K562 (cell line): ENCODE data around the gene XCL1. TPM values are rescaled to one million over a fixed set of nuclear protein-coding genes. Genes with fewer than 3 reads are reported as not detected.
"Not testable (repeated sequence)": the region's sequence is repeated elsewhere in the genome, so short reads cannot be mapped to it uniquely, and the experiment has no call there.

Source experiments
- ATAC-seq: fragments of 200-7000 bp; cut with Tn5 transposase; 3 replicates; pipeline ENCODE4 v1.9.1; 2020; ENCODE audit warnings: moderate library complexity
- BruUV-seq: library from RNA; stranded (reverse); fragments of 400-500 nt; replicated peaks from 2 replicates; lab custom pipeline; 2021; lab: Mats Ljungman, UMichigan
- CTCF ChIA-PET: fragments of 300-600 bp; formaldehyde crosslinking; extraction: SDS; loops from one replicate; lab custom pipeline; 2021; ENCODE audit warnings: low intra/inter-chr PET ratio; lab: Yijun Ruan, JAX
- POLR2A ChIA-PET: fragments of 300-600, 350-650 bp; sonication (Branson Sonifier 250); formaldehyde crosslinking; extraction: SDS; loops from one replicate; lab custom pipeline; 2021; ENCODE audit warnings: antibody characterized with exemption, inconsistent platforms; lab: Yijun Ruan, JAX
- DNase-seq, 4 experiments: peaks; one replicate each; pipeline versions ENCODE4 v3.0.0 to v3.0.0-alpha.2; 2011 to 2018; ENCODE audit warnings: low spot score in 3 of 4, mixed read lengths in 3 of 4; ENCODE audit errors: extremely low read depth in 1 of 4
- FAIRE-seq: peaks from 2 replicates; lab custom pipeline; 2011; peaks lifted over from hg19 to GRCh38; lab: Jason Lieb, UNC
- H2AFZ ChIP-seq: 2 replicates; pipeline ENCODE4 v1.6.0; 2011; ENCODE audit warnings: low read depth, low read length, control low read depth, inconsistent platforms
- H3K27ac ChIP-seq: fragments of 200-600 bp; 3 replicates; pipeline ENCODE4 v1.8.0; 2011; ENCODE audit warnings: low read depth, mild to moderate bottlenecking, control low read depth, inconsistent platforms, low read length, moderate library complexity, mixed read lengths; ENCODE audit errors: extremely low read depth
- H3K27me3 ChIP-seq, 2 experiments: fragments of 300-600 bp in 1 of 2; 2 replicates in 1 of 2; 3 replicates in 1 of 2; pipeline versions ENCODE4 v1.6.0 to v1.8.0; 2011; ENCODE audit warnings: inconsistent platforms in 2 of 2, low read length in 2 of 2, mild to moderate bottlenecking in 1 of 2, mixed read lengths in 1 of 2, moderate library complexity in 1 of 2; ENCODE audit not compliant: control insufficient read depth in 2 of 2, insufficient read depth in 2 of 2
- H3K36me3 ChIP-seq: fragments of 300-600 bp; 3 replicates; pipeline ENCODE4 v1.8.0; 2011; ENCODE audit warnings: mild to moderate bottlenecking, low read length, inconsistent platforms; ENCODE audit not compliant: control insufficient read depth, insufficient read depth
- H3K4me1 ChIP-seq, 2 experiments: fragments of 200-600 bp in 1 of 2; replicated peaks in 1 of 2; 2 replicates in 1 of 2; 3 replicates in 1 of 2; pipeline versions ENCODE4 v1.5.1 to v1.8.0; 2011; ENCODE audit warnings: inconsistent platforms in 2 of 2, low read length in 2 of 2, mild to moderate bottlenecking in 1 of 2, mixed read lengths in 1 of 2, moderate library complexity in 1 of 2; ENCODE audit not compliant: control insufficient read depth in 2 of 2, insufficient read depth in 2 of 2
- H3K4me2 ChIP-seq: 2 replicates; pipeline ENCODE4 v1.6.1; 2011; ENCODE audit warnings: low read length, control low read depth, inconsistent platforms, mixed read lengths; ENCODE audit not compliant: insufficient read depth
- H3K4me3 ChIP-seq: fragments of 200-600 bp; sonication (generic), shearing (Covaris generic); 2 replicates; pipeline ENCODE4 v1.5.1; 2016; ENCODE audit warnings: control low read depth, inconsistent platforms
- H3K79me2 ChIP-seq: fragments of 200-600 bp; 3 replicates; pipeline ENCODE4 v1.8.0; 2011; ENCODE audit warnings: low read length, inconsistent platforms; ENCODE audit not compliant: control insufficient read depth, insufficient read depth
- H3K9ac ChIP-seq, 2 experiments: 2 replicates each; pipeline versions ENCODE4 v1.6.0 to v1.6.1; 2011; ENCODE audit warnings: low read depth in 2 of 2, low read length in 2 of 2, control low read depth in 1 of 2, inconsistent platforms in 1 of 2, mild to moderate bottlenecking in 1 of 2, mixed read lengths in 1 of 2; ENCODE audit not compliant: insufficient read depth in 1 of 2
- H3K9me1 ChIP-seq: one replicate; pipeline ENCODE4 v1.6.0; 2011; ENCODE audit warnings: inconsistent platforms, mild to moderate bottlenecking, low read length, moderate library complexity; ENCODE audit not compliant: control insufficient read depth, insufficient read depth
- H3K9me3 ChIP-seq: replicated peaks from 2 replicates; pipeline ENCODE4 v1.5.1; 2011; ENCODE audit warnings: low read depth, low read length, inconsistent platforms; ENCODE audit not compliant: control insufficient read depth, insufficient read depth
- H4K20me1 ChIP-seq: replicated peaks from 2 replicates; pipeline ENCODE4 v1.6.1; 2011; ENCODE audit warnings: low read length, inconsistent platforms, mixed read lengths; ENCODE audit not compliant: control insufficient read depth, insufficient read depth
- CEBPB ChIP-seq: fragments of 450-650 bp; IDR thresholded peaks from 2 replicates; pipeline ENCODE4 v1.6.1; 2016; ENCODE audit warnings: missing genetic modification characterization, missing compliant biosample characterization
- CEBPG ChIP-seq, 3 experiments: fragments of 200-800 bp in 1 of 3; sonication (Bioruptor generic) in 1 of 3; sonication (generic) in 1 of 3; formaldehyde crosslinking in 1 of 3; IDR thresholded peaks in 2 of 3; conservative IDR thresholded peaks in 1 of 3; 2 replicates each; pipeline versions ENCODE4 v1.6.1 to v1.8.0; 2016 to 2022; ENCODE audit warnings: missing compliant biosample characterization in 2 of 3, missing genetic modification characterization in 2 of 3, mild to moderate bottlenecking in 1 of 3, missing genetic modification reagents in 1 of 3
- DEAF1 ChIP-seq: fragments of 450-650 bp; formaldehyde crosslinking; IDR thresholded peaks from 2 replicates; pipeline ENCODE4 v1.4.0; 2020; ENCODE audit warnings: mild to moderate bottlenecking, moderate library complexity
- RAD21 ChIP-seq, 2 experiments: fragments of 250-450 bp in 1 of 2; fragments of 450-650 bp in 1 of 2; sonication (Bioruptor Pico) in 1 of 2; formaldehyde crosslinking in 1 of 2; IDR thresholded peaks in 1 of 2; conservative IDR thresholded peaks in 1 of 2; 2 replicates each; pipeline versions ENCODE4 v1.4.0 to v1.8.0; 2020 to 2022; ENCODE audit warnings: mild to moderate bottlenecking in 2 of 2, moderate library complexity in 1 of 2
- TEAD1 ChIP-seq, 2 experiments: fragments of 450-650 bp in 1 of 2; sonication (generic) in 1 of 2; formaldehyde crosslinking; IDR thresholded peaks; 2 replicates each; pipeline versions ENCODE4 v1.4.0 to v1.8.0; 2020 to 2022; ENCODE audit warnings: mild to moderate bottlenecking in 2 of 2, missing genetic modification reagents in 1 of 2
- TEAD2 ChIP-seq: fragments of 450-650 bp; IDR thresholded peaks from 2 replicates; pipeline ENCODE4 v1.6.1; 2016; ENCODE audit warnings: missing genetic modification characterization, control low read depth, missing compliant biosample characterization
- TEAD4 ChIP-seq, 2 experiments: sonication (generic) in 1 of 2; formaldehyde crosslinking in 1 of 2; IDR thresholded peaks; 2 replicates each; pipeline versions ENCODE4 v1.6.1 to v1.8.0; 2012 to 2022; ENCODE audit warnings: borderline replicate concordance in 1 of 2, inconsistent platforms in 1 of 2, low read length in 1 of 2, mild to moderate bottlenecking in 1 of 2, missing genetic modification reagents in 1 of 2
- WGBS: fragments of 100-300 bp; shearing (Covaris generic); methylation state at CpG from one replicate; pipeline ENCODE4 v1.1.6; 2016; ENCODE audit warnings: low coverage, mixed read lengths; ENCODE audit not compliant: insufficient coverage; ENCODE audit errors: missing lambda C conversion rate; 5-methylcytosine and 5-hydroxymethylcytosine counted together
- in situ Hi-C: fragments of 300-500 bp; cut with MboI; formaldehyde crosslinking; loops from 4 replicates; pipeline ENCODE4 v1.15.0; 2018; ENCODE audit warnings: inconsistent platforms, mixed read lengths
- intact Hi-C: fragments of 100-400 bp; cut with micrococcal nuclease; formaldehyde crosslinking; loops from 2 replicates; pipeline ENCODE4 v1.14.2; 2022
- polyA plus RNA-seq, 8 experiments: library from polyadenylated mRNA; depleted of rRNA in 4 of 8; stranded (reverse) in 5 of 8; unstranded in 3 of 8; fragments of >200 nt; fragmentation: Nextera tagmentation in 2 of 8; fragmentation: Illumina TruSeq in 1 of 8; extraction: Ambion mirVana in 2 of 8; extraction: Trizol in 1 of 8; gene quantifications; 2 replicates each; pipeline versions ENCODE4 v1.2.1 to v1.2.3, GENCODE V29; 2011 to 2014; ENCODE audit warnings: inconsistent platforms in 1 of 8, missing spikeins in 1 of 8
- total RNA-seq, 7 experiments: library from RNA; depleted of rRNA in 6 of 7; stranded (reverse); fragments of >200 nt in 6 of 7; fragmentation: Illumina TruSeq in 2 of 7; extraction: Trizol in 2 of 7; gene quantifications; 2 replicates each; pipeline versions ENCODE4 v1.2.1 to v1.2.3, GENCODE V29; 2011 to 2021; ENCODE audit warnings: low replicate concordance in 1 of 7
- TF ChIP-seq, protein P1 (sequence below), 2 experiments: fragments of 450-650 bp; formaldehyde crosslinking in 1 of 2; IDR thresholded peaks; 2 replicates each; pipeline versions ENCODE4 v1.4.0 to v1.6.1; 2014 to 2020; ENCODE audit warnings: mild to moderate bottlenecking in 2 of 2, borderline replicate concordance in 1 of 2, low read depth in 1 of 2

The XCL1 gene
- total and polyA plus RNA-seq, 9 of the 15 experiments (the other 6 are each of a cell fraction or from before 2014, with no cell fraction given): 0.06 to 0.09 (median 0.06) TPM; not detected in 6

- in situ Hi-C loops: loop anchor here (10.0 kb wide), 1 partner anchor 229 kb away; no protein-coding TSS in a partner anchor
- peak; percentile 89 for ATAC-seq
- CTCF ChIA-PET: interaction anchor here (1.6 kb wide), 1 partner anchor 134 kb away, joined by 12 read pairs; no protein-coding TSS in a partner anchor
- TF ChIP-seq CEBPG (CRISPR knock-in tag; IDR thresholded peaks at IDR 0.05); TEAD4 (CRISPR knock-in tag; IDR thresholded peaks at IDR 0.05; ENCODE audit: borderline replicate concordance): not testable (repeated sequence)
- TF ChIP-seq CEBPG (tag; conservative IDR thresholded peaks at IDR 0.05 in 1 of 2, IDR thresholded peaks at IDR 0.05 in 1 of 2) (peak; percentile 63 to 85; a peak in 3 of 4 replicates), TEAD2 (peak; percentile 62; the same call in 1 of the 2 replicates), DEAF1 (peak; percentile 45; the same call in 1 of the 2 replicates), RAD21 (CRISPR knock-in tag; conservative IDR thresholded peaks at IDR 0.05 in 1 of 2, IDR thresholded peaks at IDR 0.05 in 1 of 2) (peak; percentile 77 to 83), TEAD4 (IDR thresholded peaks at IDR 0.05; ENCODE audit: low read length) (peak; percentile 38; the same call in 1 of the 2 replicates), CEBPB (tag) (peak; percentile 69), TEAD1 (CRISPR knock-in tag; IDR thresholded peaks at IDR 0.05) (0 out of 4 replicates have a peak, but pooled peaks of 1 of the 2 experiments have one; percentile 32)
- TF ChIP-seq, protein P1, sequence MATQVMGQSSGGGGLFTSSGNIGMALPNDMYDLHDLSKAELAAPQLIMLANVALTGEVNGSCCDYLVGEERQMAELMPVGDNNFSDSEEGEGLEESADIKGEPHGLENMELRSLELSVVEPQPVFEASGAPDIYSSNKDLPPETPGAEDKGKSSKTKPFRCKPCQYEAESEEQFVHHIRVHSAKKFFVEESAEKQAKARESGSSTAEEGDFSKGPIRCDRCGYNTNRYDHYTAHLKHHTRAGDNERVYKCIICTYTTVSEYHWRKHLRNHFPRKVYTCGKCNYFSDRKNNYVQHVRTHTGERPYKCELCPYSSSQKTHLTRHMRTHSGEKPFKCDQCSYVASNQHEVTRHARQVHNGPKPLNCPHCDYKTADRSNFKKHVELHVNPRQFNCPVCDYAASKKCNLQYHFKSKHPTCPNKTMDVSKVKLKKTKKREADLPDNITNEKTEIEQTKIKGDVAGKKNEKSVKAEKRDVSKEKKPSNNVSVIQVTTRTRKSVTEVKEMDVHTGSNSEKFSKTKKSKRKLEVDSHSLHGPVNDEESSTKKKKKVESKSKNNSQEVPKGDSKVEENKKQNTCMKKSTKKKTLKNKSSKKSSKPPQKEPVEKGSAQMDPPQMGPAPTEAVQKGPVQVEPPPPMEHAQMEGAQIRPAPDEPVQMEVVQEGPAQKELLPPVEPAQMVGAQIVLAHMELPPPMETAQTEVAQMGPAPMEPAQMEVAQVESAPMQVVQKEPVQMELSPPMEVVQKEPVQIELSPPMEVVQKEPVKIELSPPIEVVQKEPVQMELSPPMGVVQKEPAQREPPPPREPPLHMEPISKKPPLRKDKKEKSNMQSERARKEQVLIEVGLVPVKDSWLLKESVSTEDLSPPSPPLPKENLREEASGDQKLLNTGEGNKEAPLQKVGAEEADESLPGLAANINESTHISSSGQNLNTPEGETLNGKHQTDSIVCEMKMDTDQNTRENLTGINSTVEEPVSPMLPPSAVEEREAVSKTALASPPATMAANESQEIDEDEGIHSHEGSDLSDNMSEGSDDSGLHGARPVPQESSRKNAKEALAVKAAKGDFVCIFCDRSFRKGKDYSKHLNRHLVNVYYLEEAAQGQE (IDR thresholded peaks at IDR 0.05; ENCODE audit: borderline replicate concordance): peak; percentile 59; the same call in 1 of the 2 replicates
- TF ChIP-seq, protein P1 (CRISPR knock-in tag; IDR thresholded peaks at IDR 0.05; ENCODE audit: low read depth): not testable (repeated sequence)
Observed at GRCh38 chr1:168574234-168574633, 2.2 kb upstream of the XCL1 start.

More at GRCh38 chr1:168574234-168574633, 2.2 kb upstream of the XCL1 start:
- H3K27me3 ChIP-seq, H3K36me3 ChIP-seq, H3K79me2 ChIP-seq, H2AFZ ChIP-seq, H4K20me1 ChIP-seq, H3K4me3 ChIP-seq, H3K27ac ChIP-seq, H3K9me3 ChIP-seq, H3K4me1 ChIP-seq, H3K4me2 ChIP-seq, POLR2A ChIA-PET, H3K9ac ChIP-seq, H3K9me1 ChIP-seq, BruUV-seq: not testable (repeated sequence)
- FAIRE-seq: peak; percentile 81
- WGBS: 1% methylated on average over 4 of the region's 4 CpGs
- peak; percentile 30 to 54 (median 32) for DNase-seq
- intact Hi-C loops: loop anchor here (1.0 to 5.0 kb wide), 2 partner anchors 135 to 232 kb away; no protein-coding TSS in a partner anchor
